Caco-2 (cell line): ENCODE results near the gene CCNQ. TPM values are rescaled to one million over a fixed set of nuclear protein-coding genes. Genes with fewer than 3 reads are reported as not detected.

Source experiments
- BruUV-seq: library from RNA; stranded (reverse); fragments of 400-500 nt; replicated peaks from 2 replicates; lab custom pipeline; 2021; lab: Mats Ljungman, UMichigan
- CTCF ChIA-PET: fragments of 300-600 bp; sonication (Branson Sonifier 250); formaldehyde crosslinking; loops from one replicate; lab custom pipeline; 2022; ENCODE audit warnings: antibody characterized with exemption; lab: Charles Lee
- POLR2A ChIA-PET: fragments of 300-600 bp; sonication (Branson Sonifier 250); formaldehyde crosslinking; loops from one replicate; lab custom pipeline; 2022; ENCODE audit warnings: antibody characterized with exemption; lab: Charles Lee
- DNase-seq, 2 experiments: peaks; one replicate each; pipeline versions ENCODE4 v3.0.0 to v3.0.0-alpha.2; 2020 to 2022
- H3K27me3 ChIP-seq: replicated peaks from 2 replicates; pipeline ENCODE4 v1.6.0; 2011; ENCODE audit warnings: low read length; ENCODE audit not compliant: control insufficient read depth, insufficient read depth
- H3K36me3 ChIP-seq: 2 replicates; pipeline ENCODE4 v1.5.1; 2011; ENCODE audit warnings: low read length; ENCODE audit not compliant: control insufficient read depth, insufficient read depth
- H3K4me1 ChIP-seq: fragments of 250-450 bp; sonication (Bioruptor Pico); 2 replicates; pipeline ENCODE4 v1.5.1; 2020; ENCODE audit warnings: mild to moderate bottlenecking
- H3K4me3 ChIP-seq: 2 replicates; pipeline ENCODE4 v1.5.1; 2011; ENCODE audit warnings: low read depth, mild to moderate bottlenecking, control low read depth, low read length
- H3K9me3 ChIP-seq: fragments of 250-450 bp; sonication (Bioruptor Pico); 2 replicates; pipeline ENCODE4 v1.5.1; 2020; ENCODE audit warnings: mild to moderate bottlenecking, moderate library complexity
- H3K27ac Mint-ChIP-seq: one replicate; pipeline ENCODE4 v1.8.0; 2022; ENCODE audit warnings: mixed read lengths; ENCODE audit not compliant: unreplicated experiment
- H3K27me3 Mint-ChIP-seq: one replicate; pipeline ENCODE4 v1.8.0; 2022; ENCODE audit warnings: mixed read lengths; ENCODE audit not compliant: insufficient read depth, unreplicated experiment
- H3K36me3 Mint-ChIP-seq: one replicate; pipeline ENCODE4 v1.8.0; 2022; ENCODE audit warnings: mild to moderate bottlenecking, mixed read lengths; ENCODE audit not compliant: insufficient read depth, unreplicated experiment
- H3K4me1 Mint-ChIP-seq: one replicate; pipeline ENCODE4 v1.8.0; 2022; ENCODE audit warnings: low read depth, mixed read lengths; ENCODE audit not compliant: unreplicated experiment
- H3K4me3 Mint-ChIP-seq: one replicate; pipeline ENCODE4 v1.8.0; 2022; ENCODE audit warnings: mild to moderate bottlenecking, moderate library complexity, mixed read lengths; ENCODE audit not compliant: unreplicated experiment
- H3K9me3 Mint-ChIP-seq: one replicate; pipeline ENCODE4 v1.8.0; 2022; ENCODE audit warnings: mixed read lengths; ENCODE audit not compliant: unreplicated experiment
- CTCF ChIP-seq, 2 experiments: fragments of 200-600 bp in 1 of 2; IDR thresholded peaks; 1 replicate in 1 of 2; 2 replicates in 1 of 2; pipeline versions ENCODE4 v1.5.1 to v1.8.0; 2011 to 2022; ENCODE audit warnings: antibody characterized with exemption in 1 of 2, control low read depth in 1 of 2, inconsistent platforms in 1 of 2, low read depth in 1 of 2, low read length in 1 of 2, mild to moderate bottlenecking in 1 of 2, moderate library complexity in 1 of 2; ENCODE audit not compliant: insufficient read depth in 1 of 2, severe bottlenecking in 1 of 2, unreplicated experiment in 1 of 2
- intact Hi-C: fragments of 100-400 bp; cut with micrococcal nuclease; formaldehyde crosslinking; loops from one replicate; pipeline ENCODE4 v1.10.0; 2022; ENCODE audit not compliant: unreplicated experiment
- total RNA-seq: library from RNA; stranded (reverse); gene quantifications from 2 replicates; pipeline ENCODE4 v1.2.3, GENCODE V29; 2022

CCNQ gene
- total RNA-seq, 1 experiment from 2014 or later, result 23.8 TPM

GRCh38 chrX:153634832-153635231, 35.9 kb upstream of the CCNQ start:
- no peak for TF ChIP-seq CTCF (IDR thresholded peaks at IDR 0.05; ENCODE audit: insufficient read depth in 1 of 2, low read depth in 1 of 2, low read length in 1 of 2, severe bottlenecking in 1 of 2, unreplicated experiment in 1 of 2)
- Histone ChIP-seq H3K27me3 (no peaks in the 10 kb centered on the region), H3K4me3 (no peak overlapping the region), H3K9me3 (no peaks in the 10 kb centered on the region), H3K36me3 (no peaks in the 10 kb centered on the region), H3K4me1 (no peaks in the 10 kb centered on the region)
- no peaks in the 10 kb centered on the region for H3K27me3 Mint-ChIP-seq
- intact Hi-C loops, result no loop called here
- POLR2A ChIA-PET, result no interaction called here
- CTCF ChIA-PET, result no interaction called here
- no peak overlapping the region for H3K27ac Mint-ChIP-seq
- H3K9me3 Mint-ChIP-seq, result no peaks in the 10 kb centered on the region
- peaks cover 10% of the 10 kb centered on the region for H3K4me1 Mint-ChIP-seq
- no peak overlapping the region for H3K4me3 Mint-ChIP-seq
- no TSS peak for BruUV-seq
- no peak for DNase-seq
- no peaks in the 10 kb centered on the region for H3K36me3 Mint-ChIP-seq

- DNase-seq, result no peak
- H3K4me1 ChIP-seq, result no peaks in the 10 kb centered on the region
- no peaks in the 10 kb centered on the region for H3K9me3 ChIP-seq
- H3K4me3 ChIP-seq, result no peak overlapping the region
- no peak for TF ChIP-seq CTCF (IDR thresholded peaks at IDR 0.05; ENCODE audit: insufficient read depth in 1 of 2, low read depth in 1 of 2, low read length in 1 of 2, severe bottlenecking in 1 of 2, unreplicated experiment in 1 of 2)
- POLR2A ChIA-PET, result no interaction called here
- CTCF ChIA-PET, result no interaction called here
- no peaks in the 10 kb centered on the region for H3K27me3 ChIP-seq
- H3K27ac Mint-ChIP-seq, result no peak overlapping the region
- H3K9me3 Mint-ChIP-seq, result no peaks in the 10 kb centered on the region
- H3K4me3 Mint-ChIP-seq, result no peak overlapping the region
- peaks cover 10% of the 10 kb centered on the region for H3K4me1 Mint-ChIP-seq
- no peaks in the 10 kb centered on the region for H3K36me3 ChIP-seq
- intact Hi-C loops, result no loop called here
- H3K27me3 Mint-ChIP-seq, result no peaks in the 10 kb centered on the region
- H3K36me3 Mint-ChIP-seq, result no peaks in the 10 kb centered on the region
- BruUV-seq, result no TSS peak
Measured at GRCh38 chrX:153634236-153634635, 35.3 kb upstream of the CCNQ start.

GRCh38 chrX:153633607-153634180, 34.8 kb upstream of the CCNQ start:
- H3K9me3 ChIP-seq, result no peaks in the 10 kb centered on the region
- no peaks in the 10 kb centered on the region for H3K4me1 ChIP-seq
- Mint-ChIP-seq H3K36me3 (no peaks in the 10 kb centered on the region), H3K4me1 (peaks cover 10% of the 10 kb centered on the region), H3K27ac (no peak overlapping the region), H3K4me3 (no peak overlapping the region), H3K27me3 (no peaks in the 10 kb centered on the region), H3K9me3 (no peaks in the 10 kb centered on the region)
- H3K36me3 ChIP-seq, result no peaks in the 10 kb centered on the region
- ChIA-PET POLR2A (no interaction called here), CTCF (no interaction called here)
- H3K27me3 ChIP-seq, result no peaks in the 10 kb centered on the region
- intact Hi-C loops, result no loop called here
- DNase-seq, result no peak
- no peak for TF ChIP-seq CTCF (IDR thresholded peaks at IDR 0.05; ENCODE audit: insufficient read depth in 1 of 2, low read depth in 1 of 2, low read length in 1 of 2, severe bottlenecking in 1 of 2, unreplicated experiment in 1 of 2)
- H3K4me3 ChIP-seq, result no peak overlapping the region
- BruUV-seq, result no TSS peak
